ENCODE measurements around the gene STK17B. TPM values are rescaled to one million over a fixed set of nuclear protein-coding genes. Genes with fewer than 3 reads are reported as not detected.

STK17B gene
- total and polyA plus RNA-seq, 2 of the 8 experiments (the other 6 are each of a cell fraction or from before 2014, with no cell fraction given), result 1.8 to 10.5 TPM

DNA sequence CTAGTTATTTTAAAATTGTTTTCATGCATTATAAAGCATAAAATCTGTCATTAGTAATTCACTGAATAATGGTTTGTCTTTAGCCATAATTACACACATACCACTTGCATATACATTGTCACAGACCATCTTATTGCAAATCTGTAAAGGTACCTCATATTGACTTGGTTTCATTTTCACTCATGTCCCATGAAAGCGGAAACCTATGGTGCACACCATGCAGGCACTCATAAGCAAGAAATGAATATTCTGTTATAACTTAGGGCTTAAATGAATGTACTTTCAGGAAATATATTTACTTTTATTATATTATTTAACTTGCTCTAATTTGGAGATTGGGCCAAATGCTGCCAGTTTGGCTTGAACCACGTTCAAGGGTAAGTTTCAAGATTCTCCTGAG lies 29.2 kb upstream of the STK17B start (continued):
- TF ChIP-seq, protein P1, sequence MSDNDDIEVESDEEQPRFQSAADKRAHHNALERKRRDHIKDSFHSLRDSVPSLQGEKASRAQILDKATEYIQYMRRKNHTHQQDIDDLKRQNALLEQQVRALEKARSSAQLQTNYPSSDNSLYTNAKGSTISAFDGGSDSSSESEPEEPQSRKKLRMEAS (IDR thresholded peaks at IDR 0.05), result no peak
- TF ChIP-seq POU5F1 (IDR thresholded peaks at IDR 0.05; ENCODE audit: low read depth, low read length), result no peak
- TF ChIP-seq SIN3A (conservative IDR thresholded peaks at IDR 0.05 in 1 of 2, IDR thresholded peaks at IDR 0.05 in 1 of 2; ENCODE audit: low read depth in 1 of 2, low read length in 2 of 2), result no peak
- TF ChIP-seq ASH2L (IDR thresholded peaks at IDR 0.05; ENCODE audit: low read length), result no peak
- no peak for TF ChIP-seq POLR2AphosphoS5 (IDR thresholded peaks at IDR 0.05; ENCODE audit: low read depth, low read length)
- TF ChIP-seq POLR2A (IDR thresholded peaks at IDR 0.05; ENCODE audit: control extremely low read depth in 1 of 2, low read depth in 2 of 2, low read length in 2 of 2), result no peak
- TF ChIP-seq CBX5 (IDR thresholded peaks at IDR 0.05; ENCODE audit: low read depth, low read length), result no peak
- TF ChIP-seq ATF2 (IDR thresholded peaks at IDR 0.05; ENCODE audit: low read length), result no peak

Data from H1 (cell line).